ENCODE data around the gene CTBP2.

Gene CTBP2

GRCh38 chr10:125032474-125033020 is 127.8 kb downstream of the CTBP2 start:
- peaks cover 7% of the 10 kb centered on the region for H3K36me3 ChIP-seq (ENCODE audit: control insufficient read depth, insufficient read depth, low read length)
- no peaks in the 10 kb centered on the region for H3K27me3 ChIP-seq (ENCODE audit: control insufficient read depth, insufficient read depth, low read length)
- no peak overlapping the region for H3K27ac ChIP-seq (ENCODE audit: low read depth, low read length)
- no peak overlapping the region for H3K4me3 ChIP-seq (ENCODE audit: low read length)
- no peak overlapping the region for H3K9ac ChIP-seq (ENCODE audit: low read length)
- H3K4me1 ChIP-seq (ENCODE audit: control insufficient read depth, insufficient read depth, low read length), result peaks cover 10% of the 10 kb centered on the region

- Histone ChIP-seq H3K36me3 (ENCODE audit: control insufficient read depth, insufficient read depth, low read length) (peaks cover 5% of the 10 kb centered on the region), H3K4me3 (ENCODE audit: low read length) (no peak overlapping the region), H3K9ac (ENCODE audit: low read length) (no peak overlapping the region), H3K27ac (ENCODE audit: low read depth, low read length) (no peak overlapping the region), H3K27me3 (ENCODE audit: control insufficient read depth, insufficient read depth, low read length) (no peaks in the 10 kb centered on the region), H3K4me1 (ENCODE audit: control insufficient read depth, insufficient read depth, low read length) (peaks cover 3% of the 10 kb centered on the region)
These were observed 129.7 kb downstream of the CTBP2 start for GRCh38 chr10:125030567-125031197.

- no peak overlapping the region for H3K27ac ChIP-seq (ENCODE audit: low read depth, low read length)
- no peak overlapping the region for H3K9ac ChIP-seq (ENCODE audit: low read length)
- no peaks in the 10 kb centered on the region for H3K4me1 ChIP-seq (ENCODE audit: control insufficient read depth, insufficient read depth, low read length)
- H3K4me3 ChIP-seq (ENCODE audit: low read length), result no peak overlapping the region
- H3K36me3 ChIP-seq (ENCODE audit: control insufficient read depth, insufficient read depth, low read length), result peaks cover 5% of the 10 kb centered on the region
- no peaks in the 10 kb centered on the region for H3K27me3 ChIP-seq (ENCODE audit: control insufficient read depth, insufficient read depth, low read length)
These were observed 130.7 kb downstream of the CTBP2 start for GRCh38 chr10:125029584-125030242.

GRCh38 chr10:125027871-125028869 is 132.2 kb downstream of the CTBP2 start:
- H3K36me3 ChIP-seq (ENCODE audit: control insufficient read depth, insufficient read depth, low read length), result peaks cover 5% of the 10 kb centered on the region
- H3K4me1 ChIP-seq (ENCODE audit: control insufficient read depth, insufficient read depth, low read length), result peaks cover 5% of the 10 kb centered on the region
- H3K4me3 ChIP-seq (ENCODE audit: low read length), result no peak overlapping the region
- no peak overlapping the region for H3K9ac ChIP-seq (ENCODE audit: low read length)
- H3K27ac ChIP-seq (ENCODE audit: low read depth, low read length), result no peak overlapping the region
- H3K27me3 ChIP-seq (ENCODE audit: control insufficient read depth, insufficient read depth, low read length), result no peaks in the 10 kb centered on the region

- Histone ChIP-seq H3K9ac (ENCODE audit: low read length) (no peak overlapping the region), H3K36me3 (ENCODE audit: control insufficient read depth, insufficient read depth, low read length) (no peaks in the 10 kb centered on the region), H3K4me1 (ENCODE audit: control insufficient read depth, insufficient read depth, low read length) (peaks cover 5% of the 10 kb centered on the region), H3K4me3 (ENCODE audit: low read length) (no peak overlapping the region), H3K27ac (ENCODE audit: low read depth, low read length) (no peak overlapping the region), H3K27me3 (ENCODE audit: control insufficient read depth, insufficient read depth, low read length) (no peaks in the 10 kb centered on the region)
These were observed 133.2 kb downstream of the CTBP2 start for GRCh38 chr10:125026974-125027735.

GRCh38 chr10:125026036-125026931 is 134.1 kb downstream of the CTBP2 start:
- Histone ChIP-seq H3K4me3 (ENCODE audit: low read length) (no peak overlapping the region), H3K9ac (ENCODE audit: low read length) (no peak overlapping the region), H3K36me3 (ENCODE audit: control insufficient read depth, insufficient read depth, low read length) (no peaks in the 10 kb centered on the region), H3K4me1 (ENCODE audit: control insufficient read depth, insufficient read depth, low read length) (peaks cover 5% of the 10 kb centered on the region), H3K27ac (ENCODE audit: low read depth, low read length) (no peak overlapping the region), H3K27me3 (ENCODE audit: control insufficient read depth, insufficient read depth, low read length) (no peaks in the 10 kb centered on the region)

- H3K27ac ChIP-seq (ENCODE audit: low read depth, low read length), result no peak overlapping the region
- no peak overlapping the region for H3K9ac ChIP-seq (ENCODE audit: low read length)
- no peaks in the 10 kb centered on the region for H3K36me3 ChIP-seq (ENCODE audit: control insufficient read depth, insufficient read depth, low read length)
- no peaks in the 10 kb centered on the region for H3K27me3 ChIP-seq (ENCODE audit: control insufficient read depth, insufficient read depth, low read length)
- H3K4me1 ChIP-seq (ENCODE audit: control insufficient read depth, insufficient read depth, low read length), result peaks cover 5% of the 10 kb centered on the region
- no peak overlapping the region for H3K4me3 ChIP-seq (ENCODE audit: low read length)
These were observed 135.0 kb downstream of the CTBP2 start for GRCh38 chr10:125025341-125025740.

- H3K4me3 ChIP-seq (ENCODE audit: low read length), result no peak overlapping the region
- no peaks in the 10 kb centered on the region for H3K27me3 ChIP-seq (ENCODE audit: control insufficient read depth, insufficient read depth, low read length)
- H3K27ac ChIP-seq (ENCODE audit: low read depth, low read length), result peak overlapping the region; percentile 35
- peaks cover 5% of the 10 kb centered on the region for H3K4me1 ChIP-seq (ENCODE audit: control insufficient read depth, insufficient read depth, low read length)
- H3K9ac ChIP-seq (ENCODE audit: low read length), result no peak overlapping the region
- H3K36me3 ChIP-seq (ENCODE audit: control insufficient read depth, insufficient read depth, low read length), result no peaks in the 10 kb centered on the region
These were observed 135.7 kb downstream of the CTBP2 start for GRCh38 chr10:125024497-125025234.

GRCh38 chr10:125023862-125024496 is 136.4 kb downstream of the CTBP2 start:
- no peaks in the 10 kb centered on the region for H3K27me3 ChIP-seq (ENCODE audit: control insufficient read depth, insufficient read depth, low read length)
- no peaks in the 10 kb centered on the region for H3K36me3 ChIP-seq (ENCODE audit: control insufficient read depth, insufficient read depth, low read length)
- H3K4me3 ChIP-seq (ENCODE audit: low read length), result peak overlapping the region; percentile 22
- no peak overlapping the region for H3K9ac ChIP-seq (ENCODE audit: low read length)
- peak overlapping the region; percentile 35 for H3K27ac ChIP-seq (ENCODE audit: low read depth, low read length)
- H3K4me1 ChIP-seq (ENCODE audit: control insufficient read depth, insufficient read depth, low read length), result peaks cover 5% of the 10 kb centered on the region

- H3K36me3 ChIP-seq (ENCODE audit: control insufficient read depth, insufficient read depth, low read length), result no peaks in the 10 kb centered on the region
These were observed 137.1 kb downstream of the CTBP2 start for GRCh38 chr10:125023255-125023654.

More at GRCh38 chr10:125023255-125023654, 137.1 kb downstream of the CTBP2 start:
- no peak overlapping the region for H3K9ac ChIP-seq (ENCODE audit: low read length)
- H3K27ac ChIP-seq (ENCODE audit: low read depth, low read length), result no peak overlapping the region
- peaks cover 5% of the 10 kb centered on the region for H3K4me1 ChIP-seq (ENCODE audit: control insufficient read depth, insufficient read depth, low read length)
- H3K27me3 ChIP-seq (ENCODE audit: control insufficient read depth, insufficient read depth, low read length), result no peaks in the 10 kb centered on the region
- H3K4me3 ChIP-seq (ENCODE audit: low read length), result no peak overlapping the region
